HG03432 (cell line): ENCODE data around the gene ABT1.
"Not testable (repeated sequence)": the region's sequence is repeated elsewhere in the genome, so short reads cannot be mapped to it uniquely, and the experiment has no call there.

ENCODE experiments used
- ATAC-seq: cut with Tn5 transposase; IDR thresholded peaks from one replicate; pipeline ENCODE4 v1.9.1; 2021; ENCODE audit warnings: mild to moderate bottlenecking, moderate library complexity; ENCODE audit not compliant: unreplicated experiment

The ABT1 gene

DNA sequence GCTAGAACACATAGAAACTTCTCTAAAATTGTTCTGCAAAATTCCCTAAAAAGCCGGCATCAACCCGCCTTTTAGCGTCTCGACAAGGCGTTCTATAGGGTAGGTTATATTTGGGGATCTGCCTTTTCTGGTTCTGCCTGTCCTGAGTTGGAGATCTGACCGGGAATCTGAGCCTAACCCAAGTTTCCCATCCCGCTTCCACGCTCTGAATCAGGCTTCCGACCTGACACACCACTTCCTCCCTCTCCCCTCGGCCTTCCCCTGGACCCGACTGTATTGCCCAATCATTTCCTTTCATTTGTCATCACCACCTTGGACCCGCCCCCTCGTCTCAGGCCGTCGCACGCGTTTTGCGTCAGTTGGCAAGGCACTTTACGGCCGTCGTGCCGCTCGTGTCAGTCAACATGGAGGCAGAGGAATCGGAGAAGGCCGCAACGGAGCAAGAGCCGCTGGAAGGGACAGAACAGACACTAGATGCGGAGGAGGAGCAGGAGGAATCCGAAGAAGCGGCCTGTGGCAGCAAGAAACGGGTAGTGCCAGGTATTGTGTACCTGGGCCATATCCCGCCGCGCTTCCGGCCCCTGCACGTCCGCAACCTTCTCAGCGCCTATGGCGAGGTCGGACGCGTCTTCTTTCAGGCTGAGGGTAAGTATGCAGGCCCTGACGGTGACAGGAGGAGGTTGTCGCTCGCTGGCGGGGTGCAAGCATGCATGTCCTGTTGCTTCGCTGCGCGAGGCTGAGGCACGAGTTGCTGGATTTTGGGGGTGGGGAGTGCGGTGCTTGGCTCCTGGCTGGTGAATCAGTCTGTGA lies at the start of gene ABT1:
Gene ABT1, plus strand, starts transcription at position 375 of the 810 bp plus-strand sequence. Its CDS starts 30 bp downstream, at position 405.
- peak; percentile 77 for ATAC-seq

DNA sequence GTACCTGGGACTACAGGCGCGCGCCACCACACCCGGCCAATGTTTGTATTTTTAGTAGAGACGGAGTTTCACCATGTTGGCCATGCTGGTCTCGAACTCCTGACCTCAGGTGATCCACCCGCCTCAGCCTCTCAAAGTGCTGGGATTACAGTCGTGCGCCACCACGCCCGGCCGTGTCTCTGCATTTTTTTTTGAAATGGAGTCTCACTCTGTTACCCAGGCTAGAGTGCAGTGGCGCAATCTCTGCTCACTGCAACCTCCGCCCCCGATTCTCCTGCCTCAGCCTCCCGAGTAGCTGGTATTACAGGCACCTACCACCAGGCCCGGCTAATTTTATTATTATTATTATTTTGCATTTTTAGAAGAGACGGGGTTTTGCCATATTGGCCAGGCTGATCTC lies 49.4 kb upstream of the ABT1 start:
- ATAC-seq, result not testable (repeated sequence)

- ATAC-seq, result no peak
Observed at GRCh38 chr6:26550250-26550993, 46.3 kb upstream of the ABT1 start.

- ATAC-seq, result no peak
Observed at GRCh38 chr6:26552205-26552604, 44.5 kb upstream of the ABT1 start.

- ATAC-seq, result no peak
Observed at GRCh38 chr6:26552640-26553188, 44.0 kb upstream of the ABT1 start.

- peak; percentile 40 for ATAC-seq
Observed at GRCh38 chr6:26553264-26553634, 43.5 kb upstream of the ABT1 start.

DNA sequence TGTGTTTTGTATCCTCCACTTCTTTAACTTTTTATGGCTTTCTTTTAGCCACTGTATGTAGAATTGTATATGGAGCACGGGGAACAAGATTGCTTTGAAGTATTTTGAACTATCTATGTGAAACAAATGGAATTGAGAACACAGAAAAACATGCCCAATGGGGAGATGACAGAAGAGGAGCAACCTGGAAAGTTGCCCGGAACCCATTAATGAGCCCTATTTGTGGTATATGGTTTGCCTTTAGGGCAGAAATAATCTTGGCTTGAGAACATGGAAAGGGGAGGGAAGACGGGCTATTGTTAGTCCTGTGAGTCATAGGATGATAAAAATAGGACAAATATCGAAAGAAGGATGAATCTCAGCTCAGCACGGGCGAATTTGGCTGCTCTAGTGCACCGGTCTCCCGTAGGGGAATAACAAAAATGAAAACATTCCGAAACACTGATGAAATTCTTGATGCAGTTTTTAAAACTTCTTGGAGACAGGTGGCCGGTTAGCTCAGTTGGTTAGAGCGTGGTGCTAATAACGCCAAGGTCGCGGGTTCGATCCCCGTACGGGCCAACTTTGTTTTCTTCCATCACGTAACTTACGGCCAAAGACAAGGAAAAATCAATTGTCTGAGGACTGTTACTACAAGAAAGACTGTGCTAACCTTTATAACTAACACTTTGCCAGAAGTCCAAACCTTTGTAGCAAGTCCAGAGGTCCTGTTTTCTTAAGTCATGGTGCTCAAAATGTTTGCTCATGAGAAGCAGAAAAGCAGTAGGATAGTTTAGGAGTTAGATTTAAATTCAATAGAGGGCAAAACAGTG lies 42.9 kb upstream of the ABT1 start:
- ATAC-seq, result peak; percentile 29

GRCh38 chr6:26554447-26554696 lies 42.4 kb upstream of the ABT1 start:
- no peak for ATAC-seq

DNA sequence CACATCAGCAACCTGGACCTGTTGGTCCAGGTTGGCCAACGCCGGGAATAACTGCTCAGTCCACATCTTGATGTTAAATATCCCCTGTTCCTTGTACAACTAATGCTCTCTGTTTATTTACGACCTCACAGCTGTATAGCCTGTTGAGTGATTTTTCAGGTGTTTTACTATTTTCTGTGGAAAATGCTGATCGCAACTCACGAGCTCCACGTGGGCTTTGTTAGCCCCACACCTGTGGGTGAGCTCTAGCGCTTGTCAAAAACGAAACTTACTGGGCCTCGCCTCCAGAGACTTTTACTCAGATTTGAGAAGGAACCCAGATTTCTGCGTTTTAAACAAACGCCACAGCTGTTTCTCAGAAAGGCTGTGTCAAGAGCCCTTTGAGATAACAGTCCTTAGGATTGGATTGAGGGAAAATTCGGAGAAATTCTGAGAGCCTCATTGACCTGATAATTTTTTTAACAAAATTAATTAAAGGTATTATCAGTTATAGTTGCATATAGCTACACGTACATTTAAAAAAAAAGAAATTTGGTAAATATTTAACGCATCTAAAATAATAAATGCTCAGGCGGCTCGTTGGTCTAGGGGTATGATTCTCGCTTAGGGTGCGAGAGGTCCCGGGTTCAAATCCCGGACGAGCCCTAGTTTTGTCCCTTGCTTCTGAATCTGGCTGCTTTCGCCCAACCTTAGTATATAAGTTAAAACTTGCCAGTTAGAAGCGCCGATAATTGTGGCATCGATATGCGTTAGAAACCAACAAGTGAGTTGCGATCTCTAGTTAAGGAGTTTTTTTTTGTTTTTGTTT lies 41.9 kb upstream of the ABT1 start:
- peak; percentile 31 for ATAC-seq

DNA sequence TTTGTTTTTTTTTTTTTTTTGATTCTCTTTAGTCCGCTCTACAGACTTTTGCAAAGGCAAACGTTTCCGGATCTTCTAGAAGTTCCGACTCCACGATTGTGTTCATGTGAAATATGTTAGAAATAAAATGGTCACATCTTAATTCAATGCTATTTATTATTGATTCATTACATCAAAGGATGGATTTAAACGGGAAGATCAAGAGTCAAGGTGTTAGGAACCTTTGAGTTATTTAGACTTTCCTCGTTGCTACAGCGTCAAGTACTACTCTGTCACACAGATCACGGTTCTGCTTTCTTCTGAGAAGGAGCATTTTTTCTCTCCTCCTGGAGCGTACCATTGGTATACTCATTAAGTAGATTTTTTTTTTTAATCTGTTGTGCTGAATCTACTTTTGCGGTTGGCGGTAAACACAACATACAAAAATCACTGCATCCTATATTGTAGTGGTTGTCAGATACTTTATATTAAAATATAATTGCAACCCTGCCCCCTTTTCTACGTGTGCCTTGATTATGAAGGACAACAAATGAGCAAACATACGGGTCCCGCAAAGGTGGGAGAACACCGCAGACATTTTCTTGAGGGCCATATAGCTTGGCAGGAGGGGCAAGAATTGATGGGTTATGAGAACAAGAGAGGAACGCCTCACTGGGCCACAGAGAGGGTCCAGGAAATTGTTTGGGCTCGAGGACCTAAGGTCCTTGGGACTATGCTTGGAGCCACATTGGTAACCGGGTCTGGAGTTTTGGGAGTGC lies 41.1 kb upstream of the ABT1 start:
- ATAC-seq, result no peak

GRCh38 chr6:26556263-26557070 lies 40.3 kb upstream of the ABT1 start:
- no peak for ATAC-seq

DNA sequence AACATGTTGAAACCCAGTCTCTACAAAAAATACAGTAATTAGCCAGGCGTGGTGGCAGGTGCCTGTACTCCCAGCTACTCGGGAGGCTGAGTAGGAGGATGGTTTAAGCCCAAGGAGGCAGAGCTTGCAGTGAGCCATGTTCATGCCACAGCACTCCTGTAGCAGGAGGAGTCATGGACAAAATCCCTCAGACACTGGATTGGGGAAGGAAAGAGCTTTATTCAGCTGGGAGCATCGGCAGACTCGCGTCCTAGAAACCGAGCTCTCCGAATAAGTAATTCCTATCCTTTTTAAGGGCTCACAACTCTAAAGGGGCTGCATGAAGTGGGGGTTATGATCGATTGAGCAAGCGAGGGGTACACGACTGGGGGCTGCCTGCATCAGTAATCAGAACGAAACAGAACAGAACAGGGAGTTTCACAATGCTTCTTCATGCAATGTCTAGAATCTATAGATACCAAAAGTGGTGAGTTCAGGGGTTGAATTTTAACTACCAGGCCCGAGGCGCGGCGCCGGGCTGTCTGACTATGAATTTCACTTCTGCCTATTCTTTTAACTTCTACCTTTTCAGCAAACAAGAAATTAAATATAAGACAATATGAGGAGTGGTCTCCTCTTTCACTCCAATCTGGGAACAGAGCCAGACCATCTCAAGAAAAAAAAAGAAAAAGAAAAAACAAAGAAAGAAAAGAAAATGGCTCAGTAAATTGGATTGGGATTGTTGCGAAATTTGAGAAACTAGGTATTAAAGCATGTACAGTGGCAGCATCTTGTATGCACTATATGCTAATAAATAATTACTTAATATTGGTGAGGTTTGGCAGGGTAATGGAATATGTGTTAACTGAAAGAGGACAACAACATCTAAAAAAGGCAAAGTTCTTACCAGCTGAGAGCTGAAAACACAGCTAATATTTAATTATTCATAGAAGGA lies 35.0 kb upstream of the ABT1 start:
- no peak for ATAC-seq

GRCh38 chr6:26563488-26563887 lies 33.3 kb upstream of the ABT1 start:
- no peak for ATAC-seq

- ATAC-seq, result peak; percentile 72
Observed at GRCh38 chr6:26568601-26569432, 27.9 kb upstream of the ABT1 start.

- ATAC-seq, result peak; percentile 5
Observed at GRCh38 chr6:26569433-26569764, 27.4 kb upstream of the ABT1 start.

- no peak for ATAC-seq
Observed at GRCh38 chr6:26570027-26570809, 26.5 kb upstream of the ABT1 start.
